CD4-positive, alpha-beta T cell treated with Interleukin-10 for 1 hour (primary cell): ENCODE data around the gene DNAJC7.
A peak's percentile ranks its signal among the peaks of the same experiment; 100 is the strongest.
"Not testable (repeated sequence)": the region's sequence is repeated elsewhere in the genome, so short reads cannot be mapped to it uniquely, and the experiment has no call there.

Source experiments
- DNase-seq: peaks from one replicate; pipeline ENCODE4 v3.0.0-alpha.2; 2020

DNAJC7 gene

GRCh38 chr17:42039794-42040763 is 22.8 kb upstream of the DNAJC7 start:
- no peak for DNase-seq

- DNase-seq = no peak
These were observed 21.2 kb upstream of the DNAJC7 start for GRCh38 chr17:42038221-42038973.

- DNase-seq = no peak
These were observed 16.8 kb upstream of the DNAJC7 start for GRCh38 chr17:42034059-42034458.

GRCh38 chr17:42031584-42031983 is 14.3 kb upstream of the DNAJC7 start:
- no peak for DNase-seq

GRCh38 chr17:42028791-42029127 is 11.5 kb upstream of the DNAJC7 start:
- DNase-seq = no peak

GRCh38 chr17:42027961-42028790 is 10.9 kb upstream of the DNAJC7 start:
- no peak for DNase-seq

GRCh38 chr17:42027590-42027889 is 10.3 kb upstream of the DNAJC7 start:
- no peak for DNase-seq

GRCh38 chr17:42026857-42027589 is 9.8 kb upstream of the DNAJC7 start:
- DNase-seq = no peak

- DNase-seq = no peak
These were observed 8.7 kb upstream of the DNAJC7 start for GRCh38 chr17:42025936-42026335.

- DNase-seq = no peak
These were observed 7.9 kb upstream of the DNAJC7 start for GRCh38 chr17:42025191-42025579.

- no peak for DNase-seq
These were observed 6.5 kb upstream of the DNAJC7 start for GRCh38 chr17:42023524-42024349.

GRCh38 chr17:42020845-42021244 is 3.6 kb upstream of the DNAJC7 start:
- DNase-seq = not testable (repeated sequence)

- peak; percentile 94 for DNase-seq
These were observed 2.5 kb upstream of the DNAJC7 start, which contains the start of gene NKIRAS2 for GRCh38 chr17:42019509-42020404. NKIRAS2 (plus strand) TSS chr17:42020090; CDS start chr17:42021578, 1,488 bp downstream.

GRCh38 chr17:42018988-42019387 is 1.7 kb upstream of the DNAJC7 start:
- DNase-seq = no peak

GRCh38 chr17:42018339-42018738 is 1.1 kb upstream of the DNAJC7 start:
- DNase-seq = no peak

- no peak for DNase-seq
These were observed 594 bp upstream of the DNAJC7 start for GRCh38 chr17:42017866-42018200.

- DNase-seq = peak; percentile 23
These were observed 818 bp downstream of the DNAJC7 start for GRCh38 chr17:42016411-42016831.

- DNase-seq = not testable (repeated sequence)
These were observed 3.5 kb downstream of the DNAJC7 start for GRCh38 chr17:42013740-42014139.

GRCh38 chr17:42012363-42012762 is 4.9 kb downstream of the DNAJC7 start:
- DNase-seq = not testable (repeated sequence)

- DNase-seq = no peak
These were observed 6.2 kb downstream of the DNAJC7 start for GRCh38 chr17:42010898-42011516.
